ENCODE measurements around the gene LGR5.

LGR5 gene

DNA sequence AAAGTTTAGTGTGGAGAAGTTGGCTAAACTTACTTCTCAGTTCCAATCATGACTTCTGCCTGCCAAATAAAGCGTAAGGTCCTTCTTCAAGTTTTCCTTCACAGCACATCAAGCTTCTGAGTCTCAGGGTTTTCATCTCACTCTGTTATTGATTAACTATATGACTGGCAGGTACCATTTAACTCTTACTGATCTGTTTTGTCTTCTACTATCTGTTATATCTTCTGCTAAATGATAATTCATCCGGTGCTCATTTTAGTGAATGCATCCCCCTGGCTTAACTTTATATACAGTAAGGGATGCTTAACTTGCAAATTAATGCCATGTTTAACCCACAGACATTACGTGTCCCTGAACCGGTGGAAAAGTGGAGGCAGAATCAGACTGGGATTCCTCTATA lies 20.7 kb downstream of the LGR5 start:
- Histone ChIP-seq H3K4me1 (peaks cover 0 to 14% (median 2%) of the 10 kb centered on the region in 10 experiments; a peak in 7 of 20 replicates), H3K9ac (no peak overlapping the region), H3K36me3 (no peaks in the 10 kb centered on the region), H4K20me1 (no peaks in the 10 kb centered on the region), H3K9me3 (replicated peaks in 1 of 11) (0 out of 22 replicates have a peak, but pooled peaks cover 0 to 5% (median 0%) of the 10 kb centered on the region in 11 experiments), H3K27ac (no peak overlapping the region), H3K4me3 (no peak overlapping the region), H3K27me3 (no peaks in the 10 kb centered on the region), H3K4me2 (no peak overlapping the region)
- TF ChIP-seq Cebpa-rat (IDR thresholded peaks at IDR 0.05), result no peak

DNA sequence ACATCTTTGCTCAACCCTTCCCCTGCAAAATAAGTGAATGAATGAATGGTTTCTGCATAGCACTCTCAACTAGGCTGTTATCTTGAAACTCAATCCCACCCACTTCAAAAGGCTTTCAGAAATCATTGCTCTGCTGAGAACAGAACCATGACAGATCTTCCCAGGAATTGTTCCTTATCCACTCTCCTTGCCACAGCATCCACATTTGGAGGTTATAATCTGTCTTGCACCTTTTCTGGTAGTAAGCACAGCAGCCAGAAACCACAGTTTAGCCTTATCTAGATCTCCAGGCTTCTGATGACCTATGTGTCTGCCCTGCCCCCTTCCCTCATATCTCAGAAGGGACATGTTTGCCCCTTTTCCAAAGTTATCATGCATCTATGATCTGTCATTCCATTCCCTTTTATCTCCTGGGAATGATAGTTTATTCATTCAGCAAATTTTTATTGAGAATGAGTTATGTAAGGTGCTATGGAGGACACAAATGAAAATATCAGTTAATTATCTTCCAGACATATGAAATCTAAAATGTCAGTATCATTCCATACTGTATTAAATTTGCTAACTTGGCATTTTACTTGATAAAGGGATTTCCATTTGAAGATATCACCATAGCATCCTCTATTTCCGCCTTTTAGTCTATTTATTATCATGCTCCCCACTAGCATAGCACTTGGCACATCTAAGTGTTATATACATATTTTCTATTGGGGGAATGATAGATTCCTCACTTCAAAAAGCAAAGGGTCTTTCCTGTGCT lies 21.4 kb downstream of the LGR5 start:
- no peaks in the 10 kb centered on the region for H4K20me1 ChIP-seq
- H3K4me1 ChIP-seq, result peaks cover 0 to 11% (median 1%) of the 10 kb centered on the region in 10 experiments; a peak in 7 of 20 replicates
- no peak overlapping the region for H3K4me2 ChIP-seq
- no peak overlapping the region for H3K27ac ChIP-seq
- H3K4me3 ChIP-seq, result no peak overlapping the region
- TF ChIP-seq Cebpa-rat (IDR thresholded peaks at IDR 0.05), result no peak
- H3K36me3 ChIP-seq, result no peaks in the 10 kb centered on the region
- H3K9me3 ChIP-seq (replicated peaks in 1 of 11), result 0 out of 22 replicates have a peak, but pooled peaks cover 0 to 5% (median 0%) of the 10 kb centered on the region in 11 experiments
- H3K27me3 ChIP-seq, result no peaks in the 10 kb centered on the region
- H3K9ac ChIP-seq, result no peak overlapping the region

DNA sequence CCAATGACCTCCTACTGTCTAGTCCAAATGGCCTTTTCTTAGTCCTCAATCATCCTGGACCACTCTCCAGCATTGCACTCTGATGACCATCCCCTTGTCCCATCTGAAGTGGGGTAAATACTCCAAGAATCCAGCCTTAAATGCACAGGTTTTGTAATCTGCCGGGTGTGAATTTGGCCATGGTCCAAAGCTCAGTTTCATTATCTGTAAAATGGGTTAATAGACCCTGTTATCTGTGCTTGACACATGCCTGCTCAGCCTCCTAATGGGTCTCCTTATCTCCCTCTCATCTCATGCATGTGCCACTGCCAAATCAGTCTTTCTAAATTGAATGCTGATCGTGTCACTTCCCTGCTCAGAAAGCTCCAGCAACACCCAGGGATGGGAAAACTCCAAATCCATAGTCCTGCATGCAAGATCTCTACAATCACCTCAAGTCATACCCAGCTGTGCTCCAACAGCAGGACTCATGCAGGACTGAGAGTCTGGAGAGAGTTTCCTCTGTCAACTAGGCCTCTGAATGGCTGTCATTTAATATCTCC lies 22.3 kb downstream of the LGR5 start:
- Histone ChIP-seq H3K27me3 (no peaks in the 10 kb centered on the region), H3K9ac (no peak overlapping the region), H3K9me3 (replicated peaks in 1 of 11) (0 out of 22 replicates have a peak, but pooled peaks cover 0 to 5% (median 0%) of the 10 kb centered on the region in 11 experiments), H3K27ac (no peak overlapping the region), H4K20me1 (no peaks in the 10 kb centered on the region), H3K4me2 (no peak overlapping the region), H3K4me1 (peaks cover 0 to 5% (median 0%) of the 10 kb centered on the region in 10 experiments; a peak in 5 of 20 replicates), H3K4me3 (no peak overlapping the region), H3K36me3 (no peaks in the 10 kb centered on the region)
- TF ChIP-seq Cebpa-rat (IDR thresholded peaks at IDR 0.05), result no peak

DNA sequence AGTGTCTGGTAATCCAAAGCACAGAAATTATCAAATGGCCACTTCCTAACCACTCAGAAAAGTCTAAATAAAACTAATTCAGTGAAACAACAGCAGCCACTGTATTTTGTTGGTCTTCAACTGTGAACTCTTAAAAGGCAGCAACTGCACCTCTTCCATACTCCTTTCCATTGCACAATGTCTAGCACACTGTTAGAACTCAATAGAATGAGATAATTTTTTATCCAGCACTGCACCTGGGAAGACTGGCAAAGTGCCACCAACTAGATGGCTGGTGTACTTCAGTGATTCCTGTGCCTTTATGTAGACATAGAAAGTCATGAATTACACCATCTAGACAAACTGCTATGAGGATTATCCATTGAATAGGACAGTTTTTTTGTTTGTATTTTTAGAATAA lies 26.2 kb downstream of the LGR5 start:
- H3K27ac ChIP-seq, result no peak overlapping the region

DNA sequence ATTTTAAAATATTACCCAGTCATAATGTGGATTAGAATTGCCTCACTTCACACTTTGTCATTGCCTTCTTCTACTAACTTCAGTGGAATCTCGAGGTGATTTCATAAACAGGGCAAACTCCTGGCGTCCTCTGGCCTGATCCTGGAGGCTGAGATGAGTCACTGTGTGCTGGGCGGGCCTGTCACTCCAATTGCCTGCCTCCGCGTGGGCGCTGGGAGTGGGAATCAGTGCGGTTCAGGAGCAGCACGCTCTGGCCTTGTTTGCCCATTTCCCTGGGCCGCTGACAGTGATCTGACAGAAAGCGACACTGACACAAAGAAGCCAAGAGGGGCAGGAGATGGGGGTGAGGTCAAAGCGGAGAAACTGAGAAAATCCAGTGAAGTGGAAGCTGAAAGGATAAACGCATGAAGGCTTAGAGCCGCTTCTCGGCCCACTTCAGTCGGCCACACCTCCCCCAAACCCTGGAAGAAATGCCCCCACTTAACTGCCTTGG lies 29.7 kb downstream of the LGR5 start:
- Histone ChIP-seq H3K27me3 (no peaks in the 10 kb centered on the region), H3K27ac (no peak overlapping the region), H3K4me3 (no peak overlapping the region), H4K20me1 (no peaks in the 10 kb centered on the region), H3K9ac (no peak overlapping the region), H3K4me1 (no peaks in the 10 kb centered on the region), H3K36me3 (no peaks in the 10 kb centered on the region), H3K9me3 (replicated peaks in 1 of 11) (peaks cover 0 to 5% (median 0%) of the 10 kb centered on the region in 11 experiments; a peak in 1 of 22 replicates), H3K4me2 (no peak overlapping the region)
- no peak for TF ChIP-seq Cebpa-rat (IDR thresholded peaks at IDR 0.05)

More for the DNA sequence above, 26.2 kb downstream of the LGR5 start:
- H3K36me3 ChIP-seq, result no peaks in the 10 kb centered on the region
- H4K20me1 ChIP-seq, result no peaks in the 10 kb centered on the region
- H3K27me3 ChIP-seq, result no peaks in the 10 kb centered on the region
- no peak for TF ChIP-seq Cebpa-rat (IDR thresholded peaks at IDR 0.05)
- peaks cover 0 to 5% (median 0%) of the 10 kb centered on the region in 11 experiments; a peak in 1 of 22 replicates for H3K9me3 ChIP-seq (replicated peaks in 1 of 11)
- no peak overlapping the region for H3K4me3 ChIP-seq
- no peak overlapping the region for H3K9ac ChIP-seq
- no peak overlapping the region for H3K4me2 ChIP-seq
- no peaks in the 10 kb centered on the region for H3K4me1 ChIP-seq

DNA sequence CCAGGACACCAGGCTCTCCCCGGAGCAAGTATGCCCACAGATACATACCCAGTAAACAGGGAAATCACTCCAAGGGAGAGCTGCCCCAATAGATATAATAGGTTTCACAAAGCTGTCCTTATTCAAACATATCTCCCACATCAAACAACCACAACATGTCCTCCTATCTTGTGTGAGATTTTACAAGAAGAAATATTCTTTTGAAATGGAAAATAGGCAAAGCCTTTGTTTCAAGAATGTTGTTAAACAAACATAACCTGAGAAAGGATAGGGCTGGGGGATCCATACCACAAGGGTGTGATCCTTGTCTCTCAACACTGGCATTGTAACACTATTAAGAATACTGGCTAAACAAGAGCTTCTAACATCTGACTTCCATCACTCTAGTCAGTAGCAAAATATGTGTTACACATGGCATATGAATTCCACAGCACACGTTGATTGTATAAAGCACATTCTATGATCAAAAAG lies 32.9 kb downstream of the LGR5 start:
- TF ChIP-seq Cebpa-rat (IDR thresholded peaks at IDR 0.05), result no peak
- Histone ChIP-seq H4K20me1 (no peaks in the 10 kb centered on the region), H3K27ac (no peak overlapping the region)

DNA sequence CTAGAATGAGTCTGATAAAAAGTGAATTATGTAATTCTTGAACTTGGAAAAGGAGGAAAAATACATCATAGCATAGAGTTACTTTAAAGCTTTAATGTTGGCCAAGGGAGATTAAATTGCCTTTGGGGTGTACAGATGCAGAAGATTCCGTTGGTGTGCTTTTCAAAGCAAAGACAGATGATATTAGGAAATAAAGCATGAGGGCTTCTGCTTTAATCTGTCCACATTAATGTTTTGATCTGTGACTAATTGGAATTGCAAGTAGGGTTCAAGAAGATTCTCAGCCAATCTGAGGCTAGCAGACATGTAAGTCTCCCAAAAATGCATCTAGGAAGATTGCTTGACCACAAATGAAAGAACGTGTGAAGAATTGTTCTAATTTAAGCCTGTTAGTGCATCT lies 35.2 kb downstream of the LGR5 start:
- no peak overlapping the region for H3K4me2 ChIP-seq
- no peak overlapping the region for H3K27ac ChIP-seq
- no peaks in the 10 kb centered on the region for H3K36me3 ChIP-seq
- H3K4me1 ChIP-seq, result no peaks in the 10 kb centered on the region
- no peaks in the 10 kb centered on the region for H3K9me3 ChIP-seq (replicated peaks in 1 of 11)
- no peak for TF ChIP-seq Cebpa-rat (IDR thresholded peaks at IDR 0.05)
- no peaks in the 10 kb centered on the region for H3K27me3 ChIP-seq
- no peaks in the 10 kb centered on the region for H4K20me1 ChIP-seq
- H3K9ac ChIP-seq, result no peak overlapping the region
- H3K4me3 ChIP-seq, result no peak overlapping the region

More for the DNA sequence above, 32.9 kb downstream of the LGR5 start:
- Histone ChIP-seq H3K4me3 (no peak overlapping the region), H3K9ac (no peak overlapping the region), H3K9me3 (replicated peaks in 1 of 11) (no peaks in the 10 kb centered on the region; a peak in 1 of 22 replicates), H3K4me1 (no peaks in the 10 kb centered on the region), H3K27me3 (no peaks in the 10 kb centered on the region), H3K4me2 (no peak overlapping the region), H3K36me3 (no peaks in the 10 kb centered on the region)

DNA sequence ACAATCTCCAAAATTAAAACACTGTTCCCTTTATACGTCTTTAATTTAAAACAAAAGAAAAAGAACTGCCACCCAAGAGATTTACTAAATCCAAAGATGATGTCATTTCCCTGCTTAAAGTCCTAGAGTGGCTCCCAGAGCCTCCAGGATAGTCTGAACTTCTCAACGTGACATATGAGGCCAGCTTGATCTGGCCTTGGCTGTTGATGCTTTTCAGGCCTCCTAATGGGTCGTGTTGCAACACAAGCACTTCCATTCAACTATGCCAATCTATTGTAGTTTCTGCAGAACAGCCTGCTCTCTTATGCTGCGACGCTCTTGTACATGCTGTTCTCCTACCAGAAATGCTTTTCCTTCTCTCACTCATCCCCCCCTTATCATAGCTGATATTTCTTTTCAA lies 35.7 kb downstream of the LGR5 start:
- Histone ChIP-seq H3K9me3 (replicated peaks in 1 of 11) (no peaks in the 10 kb centered on the region), H3K9ac (no peak overlapping the region), H3K27me3 (no peaks in the 10 kb centered on the region), H4K20me1 (no peaks in the 10 kb centered on the region), H3K27ac (no peak overlapping the region), H3K4me1 (no peaks in the 10 kb centered on the region), H3K4me3 (no peak overlapping the region), H3K36me3 (no peaks in the 10 kb centered on the region), H3K4me2 (no peak overlapping the region)
- TF ChIP-seq Cebpa-rat (IDR thresholded peaks at IDR 0.05), result no peak

DNA sequence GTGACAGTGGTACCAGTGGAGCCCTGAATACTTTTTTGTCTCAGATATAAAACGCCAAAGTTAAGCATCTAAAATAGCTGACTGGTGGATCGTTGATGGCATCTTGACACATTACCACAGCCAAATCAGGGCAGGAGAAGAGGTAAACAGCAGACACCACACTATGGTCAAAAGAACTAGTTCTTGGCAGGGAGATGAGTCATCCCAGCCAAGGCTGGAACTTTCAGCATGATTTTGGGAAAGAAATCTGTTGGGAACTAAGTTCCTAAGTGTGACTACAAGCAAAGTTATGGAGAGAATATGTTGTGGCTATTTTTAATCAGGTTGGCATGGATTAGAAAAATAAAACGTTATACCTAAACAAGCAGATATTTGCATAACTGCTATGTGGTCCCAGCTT lies 36.9 kb downstream of the LGR5 start:
- Histone ChIP-seq H3K9ac (no peak overlapping the region), H4K20me1 (no peaks in the 10 kb centered on the region), H3K4me2 (no peak overlapping the region), H3K27me3 (no peaks in the 10 kb centered on the region), H3K4me3 (no peak overlapping the region), H3K27ac (no peak overlapping the region), H3K9me3 (replicated peaks in 1 of 11) (no peaks in the 10 kb centered on the region), H3K4me1 (no peaks in the 10 kb centered on the region), H3K36me3 (no peaks in the 10 kb centered on the region)
- no peak for TF ChIP-seq Cebpa-rat (IDR thresholded peaks at IDR 0.05)
